Lung (tissue), 12 donors: ENCODE measurements around the gene SLC26A9. TPM values are rescaled to one million over a fixed set of nuclear protein-coding genes. Genes with fewer than 3 reads are reported as not detected.

ENCODE experiments used
- ATAC-seq: fragments of 200-7000 bp; cut with Tn5 transposase; one replicate; pipeline ENCODE4 v1.9.1; 2020; ENCODE audit warnings: moderate number of reproducible peaks; ENCODE audit not compliant: insufficient read depth, low FRiP score
- DNase-seq, 3 donors: peaks; one replicate each; pipeline ENCODE4 v3.0.0-alpha.2; 2013 to 2017
- H3K27ac ChIP-seq, 2 donors: one replicate each; pipeline ENCODE4 v1.5.1; 2013; ENCODE audit warnings: mild to moderate bottlenecking in 2 of 2, moderate library complexity in 2 of 2, control low read depth in 1 of 2, inconsistent platforms in 1 of 2, low read depth in 1 of 2, low read length in 1 of 2
- H3K27me3 ChIP-seq, 3 donors: one replicate each; pipeline ENCODE4 v1.5.1; 2013; ENCODE audit warnings: low read length in 2 of 3; ENCODE audit not compliant: control insufficient read depth in 3 of 3, insufficient read depth in 3 of 3
- H3K36me3 ChIP-seq, 4 donors: one replicate each; pipeline ENCODE4 v1.5.1; 2013; ENCODE audit warnings: low read length in 4 of 4, mild to moderate bottlenecking in 1 of 4, moderate library complexity in 1 of 4; ENCODE audit not compliant: control insufficient read depth in 4 of 4, insufficient read depth in 4 of 4
- H3K4me1 ChIP-seq, 5 donors: one replicate each; pipeline ENCODE4 v1.5.1; 2013; ENCODE audit warnings: low read length in 5 of 5, mild to moderate bottlenecking in 2 of 5, moderate library complexity in 1 of 5; ENCODE audit not compliant: control insufficient read depth in 5 of 5, insufficient read depth in 5 of 5
- H3K4me3 ChIP-seq: one replicate; pipeline ENCODE4 v1.5.1; 2013; ENCODE audit warnings: mild to moderate bottlenecking, control low read depth, moderate library complexity
- H3K9ac ChIP-seq, 2 donors: one replicate each; pipeline ENCODE4 v1.5.1; 2013; ENCODE audit warnings: low read length in 2 of 2, control low read depth in 1 of 2; ENCODE audit not compliant: insufficient read depth in 1 of 2
- H3K9me3 ChIP-seq, 4 donors: one replicate each; pipeline ENCODE4 v1.5.1; 2013; ENCODE audit warnings: low read length in 3 of 4, mild to moderate bottlenecking in 1 of 4, moderate library complexity in 1 of 4; ENCODE audit not compliant: control insufficient read depth in 4 of 4, insufficient read depth in 3 of 4
- CTCF ChIP-seq: IDR thresholded peaks from 2 replicates; pipeline ENCODE4 v1.5.1; 2012; ENCODE audit warnings: mild to moderate bottlenecking; ENCODE audit errors: control extremely low read depth, extremely low read depth
- WGBS, 2 donors: extraction: QIAGEN DNeasy Blood & Tissue Kit; methylation state at CpG; one replicate each; pipeline ENCODE4 v1.1.7; 2013; 5-methylcytosine and 5-hydroxymethylcytosine counted together
- polyA plus RNA-seq, 2 donors: library from polyadenylated mRNA; stranded (reverse); fragments of 200-250 nt; gene quantifications; one replicate each; pipeline ENCODE4 v1.2.1, GENCODE V29; 2013
- total RNA-seq, 2 donors: library from RNA; depleted of rRNA in 1 of 2; stranded (reverse); fragments of >200 nt in 1 of 2; gene quantifications; one replicate each; pipeline ENCODE4 v1.2.1, GENCODE V29; 2014 to 2021
- donor health status: control.
- donor health status: control.
- donor health status: Bipolar disorder and iron deficiency.
- donor health status: healthy.
- donor health status: DM: yes; HTN: yes; CAD: no.

The SLC26A9 gene
- total and polyA plus RNA-seq, 4 donors = 0.14 to 30.3 (median 15.8) TPM

DNA sequence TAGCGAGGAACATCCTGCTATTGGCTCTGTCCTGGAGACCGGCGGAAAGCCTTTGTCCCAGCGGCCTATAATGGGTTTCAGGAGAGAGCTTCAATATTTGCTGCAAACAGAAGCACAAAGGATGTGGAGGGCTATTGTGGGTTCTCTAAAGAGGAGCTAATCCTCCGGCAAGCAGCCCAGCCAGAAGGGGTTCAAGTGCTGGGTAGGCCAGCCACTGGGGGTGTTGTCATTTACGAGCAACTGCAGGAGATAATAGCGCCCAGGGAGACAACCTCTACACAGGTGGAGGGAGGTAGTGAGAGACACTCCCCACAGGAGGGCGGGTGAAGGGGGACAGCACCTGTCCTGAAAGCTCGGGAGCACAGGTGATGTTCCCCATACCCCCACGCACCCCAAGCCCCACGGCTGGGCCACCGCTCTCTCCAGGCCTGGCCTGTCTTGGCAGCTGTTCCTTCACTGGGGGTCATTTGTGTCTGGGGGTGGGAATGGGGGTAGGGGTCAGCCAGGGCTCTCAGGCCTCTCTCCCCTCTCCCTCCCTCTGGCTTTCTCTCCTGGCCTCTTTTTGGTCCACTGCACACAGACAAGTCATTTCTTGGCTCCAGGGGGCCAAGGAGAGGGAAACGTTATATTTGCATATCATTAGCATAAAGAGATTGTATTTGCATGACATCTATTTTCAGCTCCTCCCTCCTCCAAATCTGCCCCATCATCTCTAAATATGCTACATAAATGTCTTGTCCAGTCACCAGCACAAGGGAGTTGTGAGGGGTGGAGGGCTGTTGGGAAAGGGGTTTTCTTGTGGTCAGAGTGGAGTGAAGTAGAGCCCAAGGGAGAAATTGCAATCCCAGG lies 22.0 kb upstream of the SLC26A9 start:
- WGBS, 2 donors = 86 to 88% methylated on average over 10 to 13 of the region's 13 CpGs
- TF ChIP-seq CTCF = no peak
- DNase-seq = no peak

DNA sequence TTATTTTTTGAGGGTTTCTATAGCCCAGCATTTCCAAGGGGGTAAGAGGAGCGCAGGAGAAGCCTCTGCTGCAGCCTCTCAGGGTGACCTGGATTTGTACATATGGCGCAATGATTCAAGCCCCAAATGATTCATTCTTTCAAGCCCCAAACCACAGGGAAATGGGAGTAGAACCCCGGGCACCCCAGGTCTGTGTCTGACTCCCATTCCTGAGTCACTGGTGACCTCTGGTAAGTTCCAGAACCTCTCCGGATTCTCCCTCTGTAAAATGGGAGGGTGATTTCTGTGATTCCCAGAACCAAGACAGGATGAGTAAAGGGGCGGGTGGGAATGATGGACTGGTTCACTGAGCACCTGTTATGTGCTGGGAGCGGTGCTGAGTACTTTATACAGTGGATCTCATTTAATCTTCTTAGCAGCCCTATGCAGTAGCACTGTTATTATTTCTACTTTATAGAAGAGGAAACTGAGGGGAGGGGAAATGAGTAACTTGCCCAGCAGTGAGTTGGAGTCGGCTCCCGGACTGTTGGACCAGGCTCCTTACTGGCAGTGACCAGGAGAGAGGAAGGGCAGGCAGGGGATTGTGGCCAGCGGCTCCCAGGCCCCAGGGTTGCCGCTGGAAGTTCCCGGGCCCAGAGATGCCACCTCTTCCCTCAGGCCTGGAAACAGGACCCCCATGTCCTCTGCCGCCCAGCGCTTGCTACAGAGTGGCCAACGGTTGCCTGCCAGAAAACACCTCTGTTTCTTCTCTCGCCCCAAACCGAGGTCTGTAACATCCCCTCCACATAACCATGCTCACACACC lies 20.3 kb upstream of the SLC26A9 start:
- TF ChIP-seq CTCF = no peak
- no peak for ATAC-seq
- no peaks in the 10 kb centered on the region for H3K9me3 ChIP-seq
- H3K4me3 ChIP-seq = no peak overlapping the region
- peaks cover 0 to 19% (median 16%) of the 10 kb centered on the region in 5 donors for H3K4me1 ChIP-seq
- H3K27ac ChIP-seq = no peak overlapping the region
- 81 to 86% methylated on average over 16 of the region's 16 CpGs for WGBS, 2 donors
- no peak overlapping the region for H3K9ac ChIP-seq
- H3K27me3 ChIP-seq = no peaks in the 10 kb centered on the region
- no peak for DNase-seq
- no peaks in the 10 kb centered on the region for H3K36me3 ChIP-seq

More for the DNA sequence above, 22.0 kb upstream of the SLC26A9 start:
- no peak overlapping the region for H3K9ac ChIP-seq
- no peaks in the 10 kb centered on the region for H3K9me3 ChIP-seq
- H3K27me3 ChIP-seq = no peaks in the 10 kb centered on the region
- no peak for ATAC-seq
- H3K4me1 ChIP-seq = peaks cover 0 to 19% (median 15%) of the 10 kb centered on the region in 5 donors
- H3K27ac ChIP-seq = no peak overlapping the region
- no peak overlapping the region for H3K4me3 ChIP-seq
- no peaks in the 10 kb centered on the region for H3K36me3 ChIP-seq

GRCh38 chr1:205962821-205963221 lies 19.6 kb upstream of the SLC26A9 start:
- WGBS, 2 donors = 74 to 79% methylated on average over 6 of the region's 6 CpGs
- DNase-seq = no peak
- H3K9ac ChIP-seq = no peak overlapping the region

More at GRCh38 chr1:205962821-205963221, 19.6 kb upstream of the SLC26A9 start:
- Histone ChIP-seq H3K27me3 (no peaks in the 10 kb centered on the region), H3K4me3 (no peak overlapping the region), H3K27ac (peak overlapping the region in 1 of 2 donors; percentile 34), H3K4me1 (peaks cover 0 to 19% (median 16%) of the 10 kb centered on the region in 5 donors), H3K9me3 (no peaks in the 10 kb centered on the region), H3K36me3 (no peaks in the 10 kb centered on the region)
- TF ChIP-seq CTCF = no peak
- no peak for ATAC-seq
